RCC 7860 (cell line): Measurements from ENCODE around the gene RAC2.

Source experiments
- DNase-seq: peaks from one replicate; pipeline ENCODE4 v3.0.0-alpha.2; 2015; ENCODE audit warnings: low spot score
- FAIRE-seq: peaks from 2 replicates; lab custom pipeline; 2012; peaks lifted over from hg19 to GRCh38; lab: Jason Lieb, UNC

Gene RAC2

GRCh38 chr22:37178350-37179125, 65.5 kb downstream of the RAC2 start:
- DNase-seq (no peak), FAIRE-seq (no peak)

- FAIRE-seq (no peak), DNase-seq (no peak)
Observed at GRCh38 chr22:37177755-37178154, 66.3 kb downstream of the RAC2 start.

- DNase-seq (no peak), FAIRE-seq (no peak)
Observed at GRCh38 chr22:37177221-37177620, 66.8 kb downstream of the RAC2 start.

- no peak for FAIRE-seq
- no peak for DNase-seq
Observed at GRCh38 chr22:37176464-37177061, 67.5 kb downstream of the RAC2 start.

- FAIRE-seq (no peak), DNase-seq (no peak)
Observed at GRCh38 chr22:37175414-37176281, 68.4 kb downstream of the RAC2 start.
